ENCODE measurements around the gene PRKCB.

DNA sequence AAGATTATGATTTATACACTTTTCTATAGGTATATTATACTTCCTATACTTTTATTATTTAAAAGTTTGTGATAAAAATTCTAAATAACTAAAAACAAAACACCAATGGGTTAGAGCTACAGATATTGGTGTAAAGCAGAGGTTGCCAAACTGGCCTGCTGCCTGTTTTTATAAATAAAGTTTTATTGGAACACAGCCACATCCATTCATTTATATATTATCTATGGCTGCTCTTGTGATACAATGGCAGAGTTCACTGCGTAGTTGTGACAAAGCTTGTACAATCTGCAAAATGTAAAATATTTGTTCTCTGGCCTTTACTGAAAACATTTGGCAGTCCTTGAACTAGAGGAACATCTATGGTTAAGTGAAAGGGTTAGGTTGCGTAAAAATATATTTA lies 208.7 kb downstream of the PRKCB start:
- TF ChIP-seq GTF2F1 (IDR thresholded peaks at IDR 0.05; ENCODE audit: borderline replicate concordance, low read depth, low read length), result no peak
- no peak for TF ChIP-seq NRF1 (IDR thresholded peaks at IDR 0.05; ENCODE audit: low read depth, low read length)
- TF ChIP-seq HDAC6 (IDR thresholded peaks at IDR 0.05; ENCODE audit: low read depth, low read length), result no peak
- TF ChIP-seq TCF12 (IDR thresholded peaks at IDR 0.05; ENCODE audit: low read depth, low read length), result no peak
- TF ChIP-seq, protein P1, sequence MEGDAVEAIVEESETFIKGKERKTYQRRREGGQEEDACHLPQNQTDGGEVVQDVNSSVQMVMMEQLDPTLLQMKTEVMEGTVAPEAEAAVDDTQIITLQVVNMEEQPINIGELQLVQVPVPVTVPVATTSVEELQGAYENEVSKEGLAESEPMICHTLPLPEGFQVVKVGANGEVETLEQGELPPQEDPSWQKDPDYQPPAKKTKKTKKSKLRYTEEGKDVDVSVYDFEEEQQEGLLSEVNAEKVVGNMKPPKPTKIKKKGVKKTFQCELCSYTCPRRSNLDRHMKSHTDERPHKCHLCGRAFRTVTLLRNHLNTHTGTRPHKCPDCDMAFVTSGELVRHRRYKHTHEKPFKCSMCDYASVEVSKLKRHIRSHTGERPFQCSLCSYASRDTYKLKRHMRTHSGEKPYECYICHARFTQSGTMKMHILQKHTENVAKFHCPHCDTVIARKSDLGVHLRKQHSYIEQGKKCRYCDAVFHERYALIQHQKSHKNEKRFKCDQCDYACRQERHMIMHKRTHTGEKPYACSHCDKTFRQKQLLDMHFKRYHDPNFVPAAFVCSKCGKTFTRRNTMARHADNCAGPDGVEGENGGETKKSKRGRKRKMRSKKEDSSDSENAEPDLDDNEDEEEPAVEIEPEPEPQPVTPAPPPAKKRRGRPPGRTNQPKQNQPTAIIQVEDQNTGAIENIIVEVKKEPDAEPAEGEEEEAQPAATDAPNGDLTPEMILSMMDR (IDR thresholded peaks at IDR 0.05; ENCODE audit: control extremely low read depth in 1 of 3, insufficient read depth in 1 of 3, low read depth in 1 of 3, low read length in 3 of 3), result no peak
- TF ChIP-seq POLR2A (IDR thresholded peaks at IDR 0.05; ENCODE audit: control extremely low read depth in 1 of 2, low read depth in 2 of 2, low read length in 2 of 2), result no peak
- no peak for TF ChIP-seq EP300 (IDR thresholded peaks at IDR 0.05; ENCODE audit: borderline replicate concordance in 1 of 2, low read depth in 2 of 2, low read length in 2 of 2)
- TF ChIP-seq CEBPB (IDR thresholded peaks at IDR 0.05; ENCODE audit: low read depth, low read length), result no peak
- no peak for TF ChIP-seq SP2 (IDR thresholded peaks at IDR 0.05; ENCODE audit: low read length)
- TF ChIP-seq CREB1 (IDR thresholded peaks at IDR 0.05), result no peak
